Central memory CD4-positive, alpha-beta T cell (primary cell): ENCODE measurements around the gene PLXNA4.

Experiments used
- DNase-seq: peaks from one replicate; pipeline ENCODE4 v3.0.0; 2022

PLXNA4 gene

DNA sequence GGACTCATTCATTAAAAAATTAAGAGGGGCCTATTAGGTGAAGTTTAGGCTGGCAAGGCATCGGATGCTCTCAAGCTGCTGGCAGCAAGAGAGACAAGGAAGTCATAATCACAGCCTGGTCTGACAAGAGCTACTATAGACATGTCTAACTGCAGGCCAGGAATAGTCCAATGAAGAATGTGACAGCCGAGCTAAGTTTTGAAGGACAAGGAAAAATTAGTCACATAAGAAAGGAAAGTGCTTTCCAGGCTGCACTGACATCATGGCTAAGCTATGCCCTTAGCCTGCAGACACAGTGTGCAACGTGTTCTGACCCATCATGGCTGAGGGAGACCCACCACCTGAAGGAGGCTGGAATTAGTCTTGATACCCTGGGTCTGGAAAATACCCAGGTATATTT, 281.1 kb downstream of the PLXNA4 start:
- no peak for DNase-seq

GRCh38 chr7:132292803-132293202, 283.5 kb downstream of the PLXNA4 start:
- no peak for DNase-seq

GRCh38 chr7:132291481-132291880, 284.8 kb downstream of the PLXNA4 start:
- no peak for DNase-seq

- no peak for DNase-seq
These were observed 286.2 kb downstream of the PLXNA4 start for GRCh38 chr7:132290021-132290420.

DNA sequence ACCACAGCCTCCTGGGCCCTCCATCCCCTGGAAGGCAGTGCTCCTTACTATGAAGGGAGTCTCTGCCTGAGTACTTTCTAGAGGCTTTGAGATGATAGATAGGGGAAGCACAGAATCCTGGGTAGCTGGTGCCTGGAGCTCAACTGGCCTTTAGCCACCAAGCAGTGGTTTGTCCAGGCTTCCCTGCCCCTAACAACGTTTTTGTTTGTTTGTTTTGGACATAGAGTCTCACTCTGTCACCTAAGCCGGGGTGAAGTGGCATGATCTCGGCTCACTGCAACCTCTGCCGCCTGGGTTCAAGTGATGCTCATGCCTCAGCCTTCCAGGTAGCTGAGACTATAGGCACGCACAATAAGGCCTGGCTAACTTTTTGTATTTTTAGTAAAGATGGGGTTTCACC, 289.4 kb downstream of the PLXNA4 start:
- DNase-seq = no peak

DNA sequence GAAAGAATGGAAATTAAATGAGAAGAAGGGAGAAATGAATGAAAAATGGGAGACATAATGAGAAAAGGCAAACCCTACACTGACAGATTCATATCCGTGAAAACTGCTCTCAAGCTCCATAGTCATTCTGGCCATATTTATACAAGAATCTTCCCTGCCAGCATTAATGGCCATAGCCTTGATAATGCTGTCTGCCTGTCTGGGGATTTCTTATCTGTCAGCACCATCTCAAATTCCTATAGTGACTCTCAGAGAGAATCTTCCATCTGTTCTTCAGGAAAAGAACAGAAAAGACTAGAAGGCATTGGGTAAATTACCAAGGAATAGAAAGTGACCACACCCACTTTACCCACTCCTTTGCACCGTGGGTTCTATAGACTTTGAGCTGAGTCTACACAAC, 295.9 kb downstream of the PLXNA4 start:
- DNase-seq = no peak

DNA sequence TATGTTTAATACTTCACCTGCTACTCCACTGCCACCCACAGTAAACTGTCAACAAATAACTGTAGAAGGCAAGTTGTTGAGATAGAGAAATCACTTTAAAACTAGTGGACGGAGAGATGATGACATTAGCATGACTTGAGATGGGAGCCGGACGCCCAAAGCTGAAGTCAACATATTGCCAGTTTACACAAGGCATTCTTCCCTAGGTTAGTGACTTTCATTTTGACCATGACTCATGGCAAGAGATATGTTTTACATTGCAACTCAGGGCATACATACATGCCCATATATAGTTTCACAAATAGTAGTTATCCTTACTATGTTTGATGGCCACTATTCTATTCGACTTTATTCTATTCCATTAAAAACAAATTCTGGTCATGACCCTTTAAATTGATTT, 296.6 kb downstream of the PLXNA4 start:
- DNase-seq = no peak

- no peak for DNase-seq
These were observed 299.1 kb downstream of the PLXNA4 start for GRCh38 chr7:132276976-132277725.

DNA sequence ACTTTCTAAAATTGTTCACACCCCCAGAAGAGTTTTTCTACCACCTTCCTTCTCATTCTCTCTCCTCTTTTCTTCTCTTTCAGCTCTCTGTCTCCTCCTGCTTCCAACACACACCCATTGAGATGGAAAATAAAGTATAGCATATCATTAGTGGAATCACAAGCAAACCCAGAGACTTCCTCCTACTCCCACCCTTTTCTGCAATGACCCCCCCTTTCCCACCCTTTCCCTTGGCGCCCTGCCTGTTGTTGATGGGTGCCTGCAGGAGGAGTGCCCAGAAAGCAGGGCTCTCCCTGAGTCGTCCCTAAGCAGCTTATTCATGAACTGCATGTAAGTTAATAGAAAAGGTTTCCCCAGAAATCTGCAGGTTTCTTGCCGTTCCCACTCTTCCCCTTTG, 300.0 kb downstream of the PLXNA4 start:
- no peak for DNase-seq

DNA sequence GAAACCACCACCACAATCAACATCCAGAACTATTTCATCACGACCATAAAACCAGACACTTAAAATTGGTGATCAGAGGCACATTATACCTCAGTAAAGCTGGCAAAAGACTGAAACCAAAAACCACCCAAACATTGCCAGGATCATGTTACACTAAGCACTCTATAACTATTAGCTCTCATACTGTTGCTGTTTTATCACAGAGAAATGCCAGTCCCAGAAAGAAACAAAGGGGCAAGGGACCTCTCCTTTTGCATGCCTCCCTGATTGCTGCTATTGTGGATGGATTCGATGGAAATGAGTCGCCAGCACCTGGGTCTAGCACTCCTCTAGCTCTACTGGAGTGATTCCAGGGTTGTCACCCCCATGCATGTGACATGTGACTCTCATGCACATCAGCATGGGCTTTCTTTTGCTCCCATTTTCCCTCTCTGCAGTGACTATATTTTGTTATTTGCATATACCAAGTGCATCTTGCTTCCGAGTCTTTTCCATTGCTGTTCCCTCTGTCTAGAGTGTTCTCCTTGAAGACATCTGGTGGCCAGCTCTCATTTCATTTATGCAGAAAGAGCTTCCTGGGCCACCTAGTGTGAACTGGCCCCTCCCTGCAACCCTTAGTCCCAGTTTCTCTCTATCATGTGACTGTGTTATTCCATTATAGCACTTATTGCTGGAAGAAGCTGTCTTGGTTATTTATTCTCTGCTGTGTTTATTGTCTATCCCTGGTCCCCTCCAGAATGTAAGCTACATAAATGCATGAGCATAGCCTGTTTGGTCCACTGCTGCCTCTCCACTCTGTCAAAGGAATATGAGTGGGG, 300.6 kb downstream of the PLXNA4 start:
- DNase-seq = no peak

DNA sequence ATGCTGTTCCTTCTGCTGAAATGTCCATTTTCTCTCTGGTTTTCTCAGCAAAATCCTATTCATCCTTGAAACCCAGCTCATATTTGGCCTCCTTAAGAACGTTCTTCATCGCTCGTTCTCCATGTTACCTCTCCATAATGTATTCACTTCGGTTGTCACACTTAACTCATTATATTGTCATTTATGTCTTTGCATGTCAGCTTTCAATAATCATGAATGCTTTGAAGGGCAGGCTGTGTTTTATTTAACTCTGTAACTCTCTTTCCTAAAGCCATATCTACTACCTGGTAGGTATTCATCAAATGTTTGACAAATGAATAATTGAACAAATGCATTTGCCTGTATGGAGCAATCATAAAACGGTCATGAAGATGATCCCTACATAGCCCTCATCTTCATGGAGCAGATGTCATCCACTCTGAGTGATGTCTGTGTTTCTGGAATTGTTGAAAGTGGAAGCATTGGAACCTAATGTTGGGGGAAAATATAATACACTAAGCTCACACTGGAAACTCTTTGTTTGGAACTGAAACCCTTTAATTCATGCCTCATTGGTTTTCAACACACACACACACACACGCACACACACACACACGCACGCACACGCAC, 303.4 kb downstream of the PLXNA4 start:
- no peak for DNase-seq

- no peak for DNase-seq
These were observed 305.8 kb downstream of the PLXNA4 start for GRCh38 chr7:132270517-132270916.

DNA sequence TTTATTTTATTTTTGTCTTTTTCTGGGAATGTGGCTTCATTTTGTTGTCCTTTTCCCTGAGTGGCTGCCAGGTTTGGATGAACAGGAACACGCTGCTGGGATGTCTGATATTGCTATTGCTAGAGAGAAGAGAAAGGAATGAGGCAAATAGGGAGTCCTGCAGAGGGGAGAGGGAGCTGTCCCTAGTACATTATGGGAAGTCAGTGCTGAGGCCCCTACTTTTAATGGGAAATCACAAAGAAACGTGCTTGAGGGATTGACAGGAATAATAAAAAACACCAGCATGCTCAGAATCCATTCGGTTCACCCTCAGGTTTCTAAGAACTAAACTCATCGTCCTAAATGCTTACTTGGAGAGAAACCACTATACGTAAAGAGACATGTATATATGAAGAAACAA, 306.6 kb downstream of the PLXNA4 start:
- DNase-seq = no peak

- no peak for DNase-seq
These were observed 313.1 kb downstream of the PLXNA4 start for GRCh38 chr7:132263151-132263550.

GRCh38 chr7:132262160-132262470, 314.2 kb downstream of the PLXNA4 start:
- DNase-seq = no peak

GRCh38 chr7:132261327-132262159, 314.7 kb downstream of the PLXNA4 start:
- no peak for DNase-seq

- DNase-seq = no peak
These were observed 318.0 kb downstream of the PLXNA4 start for GRCh38 chr7:132258231-132258630.

DNA sequence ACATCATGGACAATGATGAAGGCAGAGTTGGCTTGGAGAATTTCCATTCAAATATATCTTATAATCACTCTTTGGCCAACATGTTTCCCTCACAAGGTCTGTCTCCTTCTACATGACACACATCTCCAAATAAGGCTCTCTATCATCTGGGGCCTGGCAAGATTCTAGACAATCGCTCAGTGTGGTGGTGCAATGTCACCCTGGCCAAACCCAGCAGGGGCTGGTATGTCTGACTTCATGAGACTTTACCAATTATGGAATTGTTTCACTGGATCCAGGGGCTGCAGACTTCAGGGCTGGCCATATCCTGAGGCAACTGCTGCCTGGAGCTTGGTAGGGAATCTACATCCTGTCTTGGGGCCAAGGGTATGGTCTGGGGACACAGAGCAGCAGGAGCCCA, 319.0 kb downstream of the PLXNA4 start:
- no peak for DNase-seq

DNA sequence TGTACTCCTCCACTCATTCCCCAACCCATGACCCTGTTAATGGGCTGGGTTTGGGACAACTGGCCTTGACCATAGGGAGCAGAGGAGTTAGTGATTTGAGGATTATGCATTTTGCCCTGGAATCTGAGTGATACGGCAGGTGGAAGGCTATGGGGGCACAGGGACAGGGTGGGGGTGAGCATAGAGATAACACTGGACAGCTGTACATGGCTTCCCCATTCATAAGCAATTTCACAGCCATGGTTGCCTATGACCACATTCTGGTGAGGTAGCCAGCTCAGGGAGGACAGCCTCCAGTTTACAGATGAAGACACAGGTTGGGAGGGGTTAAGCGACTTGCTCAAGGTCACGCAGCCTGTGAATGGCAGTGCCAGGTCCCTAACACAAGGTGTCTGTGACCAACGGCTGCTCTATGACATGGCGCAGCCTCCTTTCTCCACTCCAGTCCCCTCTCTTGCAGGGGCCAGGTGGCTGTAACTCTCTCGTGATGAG, 319.5 kb downstream of the PLXNA4 start:
- DNase-seq = no peak

GRCh38 chr7:132255898-132256297, 320.4 kb downstream of the PLXNA4 start:
- no peak for DNase-seq

DNA sequence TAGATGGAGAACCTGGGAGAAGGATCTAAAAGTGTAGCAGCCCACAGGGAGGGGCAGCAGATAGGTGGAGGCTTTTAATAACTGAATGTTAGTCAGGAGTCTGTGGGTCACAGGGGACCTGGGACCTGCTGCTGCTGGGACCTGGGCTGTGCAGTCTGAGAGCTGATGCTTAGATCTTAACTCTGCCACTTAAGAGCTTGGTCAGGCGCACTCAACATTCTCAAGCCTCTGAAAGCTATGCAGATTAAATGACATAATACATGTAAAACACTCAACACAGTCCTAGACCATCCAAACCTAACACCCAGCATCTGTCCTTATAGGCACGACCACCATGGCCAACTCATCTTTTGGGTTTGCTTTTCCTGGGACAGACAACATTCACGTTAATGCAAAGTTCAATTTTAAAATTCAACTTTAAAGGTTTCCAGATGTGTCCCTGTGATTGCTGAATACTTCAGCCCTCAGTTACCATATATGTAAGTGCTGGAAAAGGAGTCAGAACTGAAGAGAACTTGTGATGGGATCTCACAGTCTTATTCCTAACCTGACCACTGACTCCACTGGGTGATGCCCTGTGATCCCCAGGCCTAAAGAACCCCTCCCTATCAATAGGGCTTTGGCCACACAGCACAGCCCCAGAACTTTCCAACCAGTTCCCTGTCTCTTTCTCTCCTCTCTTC, 321.0 kb downstream of the PLXNA4 start:
- no peak for DNase-seq

- DNase-seq = no peak
These were observed 321.8 kb downstream of the PLXNA4 start for GRCh38 chr7:132254455-132254854.

DNA sequence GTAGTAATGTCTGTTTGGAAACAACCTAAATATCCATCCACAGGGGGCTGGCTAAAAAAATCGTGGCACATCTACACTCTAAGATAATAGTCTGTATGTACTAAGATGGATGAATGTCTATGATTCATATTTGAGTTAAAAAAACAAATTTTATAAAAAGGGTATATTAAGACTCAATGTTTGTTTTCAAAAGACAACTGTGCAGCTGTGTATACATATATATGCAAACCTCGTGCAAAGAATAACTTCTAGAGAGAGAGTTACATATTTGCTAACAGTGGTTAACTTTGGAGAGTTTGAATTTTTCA, 323.5 kb downstream of the PLXNA4 start:
- no peak for DNase-seq
